NCI-H69 (cell line): ENCODE measurements around the gene RPS6KA5.
"Not testable (repeated sequence)": the region's sequence is repeated elsewhere in the genome, so short reads cannot be mapped to it uniquely, and the experiment has no call there.

Experiments
- DNase-seq: peaks from one replicate; lab custom pipeline; 2025; lab: John Stamatoyannopoulos, UW

Gene RPS6KA5

DNA sequence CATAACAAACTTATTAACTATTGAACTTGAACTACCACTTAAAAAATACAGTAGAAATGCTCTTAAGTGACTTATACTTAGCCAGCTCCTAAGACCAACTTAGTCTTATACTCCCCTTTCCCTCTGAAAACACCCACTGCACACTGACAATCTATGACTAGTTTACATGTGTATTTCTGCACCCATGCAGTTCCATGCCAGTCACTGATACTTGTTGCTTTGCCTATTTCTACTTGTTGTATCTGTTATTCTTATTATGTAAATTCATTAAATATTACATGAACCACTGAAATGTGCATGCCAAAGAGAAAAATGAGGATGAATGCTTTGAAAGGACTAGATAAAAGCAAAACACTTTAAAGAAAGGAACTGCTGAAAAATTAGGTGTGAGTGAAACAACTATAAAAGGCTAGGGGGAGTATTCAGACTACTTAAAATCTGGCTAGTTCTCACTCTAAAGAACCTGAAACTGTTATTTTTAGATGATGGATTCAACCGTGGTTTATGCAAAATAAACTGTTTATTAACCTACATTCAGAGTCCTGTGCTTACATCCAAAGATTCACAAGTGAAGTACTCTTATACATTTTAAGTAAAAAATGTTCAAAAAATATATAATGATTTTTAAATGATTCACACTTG is 74.7 kb downstream of the RPS6KA5 start:
- no peak for DNase-seq

DNA sequence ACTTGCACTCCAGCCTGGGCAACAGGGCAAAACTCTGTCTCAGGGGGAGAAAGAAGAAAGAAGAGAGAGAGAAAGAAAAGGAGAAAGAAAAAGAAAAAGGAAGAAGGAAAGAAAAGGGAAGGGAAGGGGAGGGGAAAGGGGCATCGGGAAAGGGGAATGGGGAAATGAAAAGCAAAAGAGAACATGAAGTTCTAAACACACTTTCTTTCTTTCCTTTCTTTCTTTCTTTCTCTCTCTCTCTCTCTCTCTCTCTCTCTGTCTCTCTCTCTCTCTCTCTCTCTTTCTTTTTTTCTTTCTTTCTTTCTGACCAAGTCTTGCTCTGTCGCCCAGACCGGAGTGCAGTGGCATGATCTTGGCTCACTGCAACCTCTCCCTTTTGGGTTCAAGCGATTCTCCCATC is 76.9 kb downstream of the RPS6KA5 start:
- no peak for DNase-seq

DNA sequence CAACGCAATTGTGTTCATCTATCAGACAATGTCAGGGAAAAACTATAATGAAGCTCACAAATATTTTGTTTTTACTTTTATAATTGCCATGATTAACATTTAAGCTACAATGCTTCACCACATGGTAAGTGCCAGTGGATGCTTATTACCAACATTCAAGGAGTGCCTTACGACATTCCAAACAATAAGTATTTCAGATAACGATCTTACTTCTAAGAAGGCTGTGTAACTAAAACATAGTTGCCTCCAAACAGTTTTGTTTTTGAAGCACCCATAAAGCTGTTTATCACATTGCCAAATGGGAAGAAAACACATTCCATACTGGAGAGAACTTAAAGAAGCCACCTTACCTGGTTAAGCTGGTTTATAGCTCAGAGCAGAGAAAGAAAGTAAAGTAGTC is 78.8 kb downstream of the RPS6KA5 start:
- no peak for DNase-seq

DNA sequence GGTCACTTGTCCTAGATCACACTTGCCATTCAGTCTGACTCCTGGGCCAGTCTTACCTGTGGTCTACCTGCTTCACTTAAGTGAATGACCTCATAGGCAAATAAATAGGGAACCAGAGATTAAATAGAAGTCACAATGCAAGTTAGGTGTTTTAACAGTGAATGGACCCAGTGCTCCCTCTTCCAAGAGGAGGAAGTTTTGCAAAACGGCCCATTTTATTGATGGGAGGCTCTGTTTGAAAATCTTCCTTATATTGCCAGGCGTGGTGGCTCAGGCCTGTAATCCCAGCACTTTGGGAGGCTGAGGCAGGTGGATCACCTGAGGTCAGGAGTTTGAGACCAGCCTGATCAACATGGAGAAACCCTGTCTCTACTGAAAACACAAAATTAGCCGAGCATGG is 79.8 kb downstream of the RPS6KA5 start:
- not testable (repeated sequence) for DNase-seq

DNA sequence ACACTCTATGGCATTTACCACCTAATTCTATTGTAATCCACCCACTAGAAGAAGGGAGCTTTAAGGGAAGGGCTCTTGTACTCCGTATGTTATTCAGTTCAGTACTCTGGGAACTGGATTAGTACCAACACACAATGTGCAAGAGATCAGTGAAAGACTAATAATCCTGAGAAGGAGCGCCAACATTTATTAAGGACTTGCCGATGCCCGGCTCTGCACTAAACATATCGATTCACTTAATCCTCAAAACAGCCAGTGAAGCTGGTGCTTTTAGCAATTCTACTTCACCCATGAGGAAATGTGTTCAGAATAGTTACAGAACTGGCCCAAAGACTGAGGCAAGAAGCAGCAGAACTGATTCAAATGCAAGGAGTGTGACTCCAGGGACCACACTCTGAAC is 80.9 kb downstream of the RPS6KA5 start:
- no peak for DNase-seq

DNA sequence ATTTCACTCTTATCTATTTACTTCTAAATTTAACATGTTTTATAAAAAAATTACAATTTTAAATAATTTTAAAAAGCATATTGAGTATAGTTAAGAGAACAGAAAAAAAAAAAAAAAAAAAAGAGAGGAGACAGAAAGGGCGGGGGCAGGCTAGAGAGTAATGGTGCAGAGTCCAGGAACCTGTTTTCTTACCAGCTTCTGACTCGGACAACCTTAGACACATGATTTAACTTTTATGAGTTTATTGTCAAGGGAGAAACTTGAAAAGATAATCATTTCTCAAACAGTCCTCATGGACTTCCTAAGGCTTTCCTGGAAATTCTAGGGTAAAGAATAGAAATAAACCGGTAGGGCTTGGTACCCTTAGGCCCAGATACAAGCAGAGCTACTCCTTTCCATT is 84.3 kb downstream of the RPS6KA5 start:
- no peak for DNase-seq

DNA sequence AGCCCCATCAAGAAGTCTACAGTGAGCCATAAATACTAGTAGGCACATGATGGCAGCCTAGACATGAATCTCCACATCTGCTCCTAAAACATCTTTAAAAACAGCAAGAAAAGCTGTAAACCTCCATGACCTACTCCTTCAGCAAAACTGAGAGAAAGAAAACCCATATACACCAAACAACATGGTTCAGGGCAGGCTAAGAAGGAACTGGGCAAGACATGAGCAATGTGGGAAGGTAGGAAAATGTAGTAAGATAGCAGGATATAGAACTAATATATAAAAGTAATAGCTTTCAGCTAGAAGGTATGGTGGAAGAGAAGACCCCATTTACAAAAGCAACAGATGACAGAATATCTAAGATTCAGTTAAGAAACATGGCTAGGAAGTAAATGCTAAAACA is 88.8 kb downstream of the RPS6KA5 start:
- DNase-seq, result no peak

DNA sequence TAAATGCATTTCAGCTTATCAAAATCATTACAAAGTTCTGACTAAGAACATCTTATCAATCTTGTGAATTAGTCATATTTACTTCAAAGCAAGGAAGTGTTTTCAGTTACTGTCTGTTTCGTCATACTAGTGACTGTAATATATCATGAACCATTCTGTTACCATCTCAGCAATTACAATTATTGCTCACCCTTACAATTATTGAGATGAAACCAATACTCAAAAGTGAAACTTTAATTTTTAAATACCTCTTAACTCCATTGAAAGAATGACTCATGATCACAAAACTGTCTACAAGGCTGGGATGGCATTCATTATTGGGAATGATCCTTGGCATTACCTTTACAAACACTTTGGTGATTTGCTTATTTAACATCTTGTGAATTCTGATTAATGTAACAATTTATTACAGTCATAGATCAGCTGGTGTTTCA is 90.3 kb downstream of the RPS6KA5 start:
- no peak for DNase-seq

DNA sequence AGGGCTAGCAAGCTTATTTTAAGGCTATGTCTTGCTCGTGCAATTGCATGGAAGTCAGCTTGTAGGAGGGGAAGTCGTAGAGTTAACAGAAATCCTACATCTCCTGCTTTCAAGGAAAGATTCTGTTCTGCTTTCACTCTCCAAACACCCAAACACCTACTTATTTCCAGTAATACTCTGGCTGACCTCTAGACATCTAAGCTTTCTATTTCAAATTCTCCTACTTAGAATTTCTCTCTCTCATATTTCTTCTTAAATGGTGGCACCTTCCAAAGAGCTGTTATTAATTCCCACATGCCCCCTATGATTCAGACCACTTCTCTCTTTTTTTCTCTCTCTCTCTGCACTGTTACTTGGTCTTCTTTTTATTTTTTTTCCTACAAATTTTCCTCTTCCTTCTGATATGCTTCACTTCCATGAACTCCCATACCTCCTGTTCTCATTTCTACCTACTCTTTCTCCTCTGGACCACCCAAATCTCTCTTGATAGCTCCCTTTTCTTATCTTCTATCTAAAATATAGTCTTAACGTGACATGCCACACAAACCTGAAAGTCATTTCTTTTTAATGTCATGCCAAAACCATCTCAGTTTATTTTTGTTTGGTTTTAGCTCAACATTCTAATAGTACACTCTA is 90.8 kb downstream of the RPS6KA5 start:
- no peak for DNase-seq

DNA sequence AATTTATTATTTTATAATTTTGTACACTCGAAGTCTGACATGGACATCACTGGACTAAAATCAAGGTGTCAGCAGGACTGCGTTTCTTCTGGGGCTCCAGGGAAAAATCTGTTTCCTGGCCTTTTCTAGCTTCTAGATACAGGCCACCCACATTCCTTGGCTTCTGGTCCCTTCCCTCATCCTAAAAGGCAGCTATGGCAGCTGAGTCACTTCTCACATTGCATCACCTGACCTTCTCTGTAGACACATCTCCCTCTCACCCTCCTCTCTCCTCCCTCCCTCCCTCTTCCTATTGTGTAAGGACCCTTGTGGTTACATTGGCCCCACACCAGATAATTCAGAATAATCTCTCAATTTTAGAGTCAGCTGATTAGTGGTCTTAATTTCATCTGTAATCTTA is 92.4 kb downstream of the RPS6KA5 start:
- DNase-seq, result no peak

DNA sequence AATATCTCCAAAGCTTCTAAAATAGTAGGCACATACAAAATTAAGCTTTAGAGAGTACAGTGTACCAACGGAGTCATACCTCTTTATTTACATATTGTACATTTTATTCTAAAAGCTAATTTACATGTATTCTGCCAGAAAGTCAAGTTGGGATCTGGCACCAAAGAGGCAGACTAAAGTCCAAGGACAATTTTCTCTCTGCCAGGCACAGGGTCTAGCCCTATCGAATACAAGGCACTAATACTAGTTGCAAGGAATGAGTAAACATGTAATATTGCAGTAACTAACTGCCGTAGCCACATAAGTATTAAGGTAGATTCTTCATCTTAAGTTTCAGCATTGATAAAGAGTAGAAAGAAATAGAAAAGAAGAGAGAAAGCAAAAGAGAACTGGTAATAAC is 93.9 kb downstream of the RPS6KA5 start:
- DNase-seq, result no peak

DNA sequence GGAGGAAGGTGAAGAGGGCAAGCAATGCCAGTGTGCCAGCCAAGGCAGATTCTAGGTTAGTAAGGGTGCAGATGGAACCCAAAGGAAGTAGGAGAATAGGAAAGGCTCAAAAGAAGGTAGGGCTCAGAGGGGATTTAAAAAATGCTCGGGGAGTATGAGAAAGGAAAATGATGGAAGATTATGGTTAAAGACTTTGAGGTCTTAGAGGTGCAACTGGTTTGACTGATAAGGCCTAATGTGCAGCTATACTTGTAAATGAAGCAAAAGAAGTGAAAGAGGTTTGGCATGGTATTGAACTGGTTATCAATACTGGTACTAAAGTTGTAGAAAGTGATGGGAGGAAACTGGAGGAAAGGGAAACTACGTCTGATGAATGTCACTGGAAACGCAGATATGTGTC is 94.7 kb downstream of the RPS6KA5 start:
- DNase-seq, result no peak

DNA sequence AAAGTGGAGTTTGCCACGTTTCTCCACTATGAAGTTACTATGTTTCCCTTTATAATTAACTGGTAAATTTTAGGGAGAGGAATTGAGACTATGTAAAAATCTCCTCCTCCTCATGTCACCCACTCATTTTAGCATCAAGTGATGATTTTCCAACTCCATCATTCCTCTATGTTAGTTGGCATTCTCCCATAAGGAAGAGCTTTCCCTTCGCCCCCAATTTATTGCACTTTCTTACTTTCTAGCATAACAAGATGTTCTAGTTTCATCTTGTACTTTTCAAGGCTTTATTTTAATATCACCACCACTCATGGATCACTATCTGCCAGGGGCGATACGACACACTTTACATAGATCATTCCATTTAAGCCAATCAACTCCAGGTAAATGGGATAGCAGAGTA is 97.1 kb downstream of the RPS6KA5 start:
- DNase-seq, result no peak

DNA sequence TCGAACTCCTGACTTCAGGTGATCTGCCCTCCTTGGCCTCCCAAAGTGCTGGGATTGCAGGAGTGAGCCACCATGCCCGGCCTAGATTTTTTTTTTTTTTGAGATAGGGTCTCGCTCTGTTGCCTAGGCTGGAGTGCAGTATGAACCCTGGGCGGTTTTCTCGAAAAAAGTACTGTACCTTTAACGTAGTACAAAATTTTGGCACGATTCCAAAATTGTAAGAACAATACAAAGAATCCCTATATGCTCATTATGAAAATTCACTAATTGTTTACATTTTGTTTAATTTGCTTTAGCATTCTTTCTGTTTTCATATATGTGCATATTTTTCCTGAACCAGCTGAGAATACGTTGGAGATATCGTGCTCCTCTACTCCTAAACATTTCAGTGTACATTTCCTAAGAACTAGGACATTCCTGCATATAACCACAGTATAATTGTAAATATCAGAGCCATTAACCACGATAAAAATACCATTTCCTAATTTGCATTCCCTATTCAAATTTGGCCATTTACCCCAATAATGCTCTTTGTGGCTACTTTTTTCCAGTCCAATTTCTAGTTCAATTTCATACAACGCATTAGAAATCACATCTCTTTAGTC is 97.8 kb downstream of the RPS6KA5 start:
- DNase-seq, result no peak

DNA sequence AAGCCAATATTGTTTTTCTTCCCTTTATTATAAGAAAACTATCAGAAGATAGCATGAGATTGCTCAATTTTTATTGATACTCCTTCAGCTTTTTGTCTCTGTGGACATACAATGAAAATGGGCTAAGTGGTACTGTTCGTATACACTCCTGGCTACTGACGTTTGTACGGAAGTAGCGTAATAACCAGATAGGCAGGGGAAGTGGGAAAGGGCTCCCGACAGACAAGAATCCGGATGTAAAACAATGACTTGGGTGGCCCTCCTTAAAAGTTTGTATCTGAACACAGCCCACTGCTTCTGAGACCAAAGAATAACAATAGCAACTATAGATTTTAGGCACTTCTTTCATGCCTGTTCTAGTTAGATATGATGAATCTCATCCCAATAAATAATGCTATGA is 99.6 kb downstream of the RPS6KA5 start:
- no peak for DNase-seq

DNA sequence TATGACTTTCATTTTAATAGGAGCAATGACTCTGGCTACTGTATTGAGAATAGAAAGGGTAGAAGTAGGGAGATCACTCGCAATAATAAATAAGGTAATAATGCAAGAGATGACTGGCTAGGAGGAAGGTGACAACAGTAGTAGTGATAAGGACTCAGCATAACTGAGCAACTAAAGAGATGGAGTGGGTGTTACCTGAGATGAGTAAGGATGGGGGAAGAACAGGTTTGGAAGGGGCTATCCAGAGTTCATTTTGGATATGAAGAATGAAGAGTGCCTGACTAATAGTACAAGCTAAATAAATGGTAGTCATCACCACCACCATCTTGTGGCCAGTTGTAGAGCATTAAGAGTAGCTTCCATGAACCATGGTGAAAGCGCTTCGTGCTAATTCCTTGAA is 101.1 kb downstream of the RPS6KA5 start:
- DNase-seq, result no peak

DNA sequence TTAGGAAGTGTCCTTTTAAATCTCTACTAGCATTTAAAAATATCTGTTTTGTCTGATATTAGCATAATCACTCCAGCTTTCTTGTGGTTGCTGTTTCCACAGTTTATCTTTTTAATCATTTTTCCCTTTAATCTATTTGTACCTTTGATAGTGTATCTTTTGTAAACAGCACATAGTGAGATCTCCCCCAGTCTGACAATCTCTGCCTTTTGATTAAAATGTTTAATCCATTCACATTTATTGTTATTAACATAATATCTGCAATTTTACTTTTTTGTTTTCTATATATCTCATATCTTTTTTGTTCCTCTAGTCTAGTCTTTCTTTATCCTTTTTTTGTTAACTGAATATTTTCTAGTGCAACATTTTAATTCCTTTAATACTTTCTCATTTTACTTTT is 104.2 kb downstream of the RPS6KA5 start:
- DNase-seq, result no peak

DNA sequence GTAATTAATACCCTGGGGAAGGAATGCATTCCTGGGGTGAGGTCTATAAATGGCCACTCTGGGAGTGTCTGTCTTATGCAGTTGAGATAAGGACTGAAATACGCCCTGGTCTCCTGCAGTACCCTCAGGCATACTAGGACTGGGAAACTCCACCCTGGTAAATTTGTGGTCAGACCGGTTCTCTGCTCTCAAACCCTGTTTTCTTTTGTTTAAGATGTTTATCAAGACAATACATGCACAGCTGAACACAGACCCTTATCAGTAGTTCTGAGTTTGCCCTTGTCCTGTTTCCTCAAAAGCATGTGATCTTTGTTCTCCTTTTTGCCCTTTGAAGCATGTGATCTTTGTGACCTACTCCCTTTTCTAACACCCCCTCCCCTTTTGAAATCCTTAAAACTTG is 106.8 kb downstream of the RPS6KA5 start:
- DNase-seq, result not testable (repeated sequence)

DNA sequence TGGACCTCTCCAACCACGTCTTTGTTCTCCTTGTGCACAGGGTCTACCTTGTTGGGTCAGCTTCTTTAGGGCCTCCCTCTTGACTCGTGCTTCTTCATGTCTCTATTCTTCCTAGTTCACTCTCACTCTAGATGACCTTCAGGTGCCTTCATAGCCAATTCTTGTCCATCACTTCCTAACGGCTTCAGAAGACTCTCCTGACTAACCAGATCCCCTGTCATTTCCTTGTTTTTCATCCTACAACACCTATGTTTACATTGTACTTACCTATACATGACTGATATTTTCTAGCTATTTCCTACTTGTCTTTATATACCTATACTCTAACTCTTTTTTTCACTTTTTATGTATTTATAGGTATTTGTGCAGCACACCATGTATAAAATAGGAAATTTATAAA is 117.1 kb downstream of the RPS6KA5 start:
- no peak for DNase-seq

DNA sequence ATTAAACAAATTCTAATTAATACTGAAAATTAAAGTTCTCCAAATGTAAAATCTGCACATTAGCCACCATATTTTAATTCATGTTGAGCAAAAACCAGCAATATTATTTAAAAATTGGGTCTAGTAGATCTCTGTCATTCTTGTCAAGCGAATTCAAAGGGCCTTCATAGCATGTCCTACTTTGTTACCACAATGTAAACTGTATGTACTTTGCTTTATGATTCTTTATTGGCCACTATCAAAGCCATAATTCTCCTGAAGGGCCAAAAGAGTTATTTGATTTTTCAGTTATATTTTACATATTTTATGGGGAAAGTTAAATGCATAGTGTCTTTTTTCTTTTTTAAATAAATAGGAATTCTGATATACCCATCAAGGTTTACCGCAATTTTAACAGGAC is 117.9 kb downstream of the RPS6KA5 start:
- no peak for DNase-seq

DNA sequence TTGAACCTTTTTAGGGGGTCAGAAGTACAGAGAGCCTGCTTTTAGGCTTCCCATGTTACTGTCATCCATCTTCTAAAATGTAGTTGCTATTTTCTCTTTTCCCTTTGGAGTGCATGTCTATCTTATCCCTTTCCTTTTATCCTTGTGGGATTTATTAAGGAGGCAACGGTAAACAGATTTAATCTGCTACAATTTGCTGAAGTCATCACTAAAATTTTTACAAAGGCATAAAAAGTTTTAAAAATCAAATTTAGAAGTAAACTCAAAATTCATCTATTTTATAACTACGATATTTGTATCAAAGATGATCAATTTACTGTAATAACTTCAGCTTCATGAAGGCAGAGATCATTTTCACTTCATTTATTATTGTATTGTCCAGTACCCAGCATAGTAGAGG is 118.7 kb downstream of the RPS6KA5 start:
- DNase-seq, result no peak

DNA sequence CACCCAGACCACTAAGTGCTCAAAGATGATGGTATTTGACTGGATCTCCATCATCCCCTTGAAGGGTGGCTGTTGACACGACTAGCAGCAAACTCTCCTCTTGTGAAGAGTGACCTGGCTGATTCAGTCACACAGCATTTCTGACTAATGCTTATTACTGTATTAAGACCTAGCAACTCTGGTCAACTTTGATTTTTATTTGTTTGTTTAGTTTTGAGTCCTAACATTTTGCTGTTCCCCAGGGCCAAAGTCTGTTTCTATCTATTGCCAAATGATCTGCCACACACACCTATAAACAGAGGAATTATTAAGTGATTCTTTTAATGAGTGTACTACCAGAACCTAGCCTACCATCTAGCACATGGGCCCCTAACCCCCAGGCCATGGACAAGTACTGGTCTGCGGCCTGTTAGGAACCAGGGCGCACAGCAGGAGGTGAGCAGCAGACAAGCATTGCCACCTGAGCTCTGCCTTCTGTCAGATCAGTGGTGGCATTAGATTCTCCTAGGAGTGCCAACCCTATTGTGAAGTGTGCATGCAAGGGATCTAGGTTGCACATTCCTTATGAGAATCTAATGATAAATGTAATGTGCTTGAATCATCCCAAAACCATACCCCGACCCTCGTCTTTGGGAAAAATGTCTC is 120.0 kb downstream of the RPS6KA5 start:
- no peak for DNase-seq

DNA sequence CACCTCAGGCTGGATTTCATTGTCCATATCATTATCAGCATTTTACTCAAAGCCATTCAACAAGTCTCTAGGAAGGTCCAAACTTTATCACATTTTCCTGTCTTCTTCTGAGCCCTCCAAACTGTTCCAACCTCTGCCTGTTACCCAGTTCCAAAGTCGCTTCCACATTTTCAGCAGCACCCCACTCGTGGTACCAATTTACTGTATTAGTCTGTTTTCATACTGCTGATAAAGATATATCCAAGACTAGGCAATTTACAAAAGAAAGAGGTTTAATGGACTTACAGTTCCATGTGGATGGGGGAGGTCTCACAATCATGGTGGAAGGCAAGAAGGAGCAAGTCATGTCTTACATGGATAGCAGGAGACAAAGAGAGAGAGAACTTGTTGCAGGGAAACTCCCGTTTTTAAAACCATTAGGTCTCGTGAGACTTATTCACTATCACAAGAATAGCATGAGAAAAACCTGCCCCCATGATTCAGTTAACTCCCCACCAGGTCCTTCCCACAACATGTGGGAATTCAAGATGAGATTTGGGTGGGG is 121.1 kb downstream of the RPS6KA5 start:
- DNase-seq, result not testable (repeated sequence)
